ENCODE measurements around the gene ST3GAL6. TPM values are rescaled to one million over a fixed set of nuclear protein-coding genes. Genes with fewer than 3 reads are reported as not detected.

Gene ST3GAL6
- polyA plus RNA-seq, 1 donor from 2014 or later = 3.7 TPM

DNA sequence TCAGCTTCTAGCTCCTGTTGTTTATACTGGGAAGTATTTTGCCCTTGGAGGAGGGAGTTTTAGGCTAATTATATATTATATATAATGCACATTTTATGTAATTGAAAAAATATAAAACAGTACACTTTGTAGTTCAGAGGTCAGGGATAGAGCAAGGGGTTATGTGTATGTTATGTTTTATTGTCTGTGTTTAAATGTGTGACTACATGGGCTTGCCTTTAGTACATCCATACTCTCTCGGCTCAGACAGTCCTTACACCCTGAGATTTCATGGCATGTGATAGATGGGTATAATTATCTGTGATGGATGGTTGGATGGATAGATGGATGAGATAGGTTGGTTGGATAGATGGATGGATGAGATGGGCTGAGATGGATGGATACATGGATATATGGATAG lies 17.4 kb upstream of the ST3GAL6 start:
- Histone ChIP-seq H3F3A (ENCODE audit: insufficient read depth, low read length, poor library complexity, severe bottlenecking) (no peaks in the 10 kb centered on the region), H3K36me3 (ENCODE audit: insufficient read depth, low read length) (no peaks in the 10 kb centered on the region), H3K9ac (ENCODE audit: low read length) (no peak overlapping the region), H3K9me2 (ENCODE audit: insufficient read depth, low read length) (no peaks in the 10 kb centered on the region), H4K20me1 (ENCODE audit: insufficient read depth) (no peaks in the 10 kb centered on the region), H2AFZ (ENCODE audit: low read depth, low read length) (no peak overlapping the region), H3K27me3 (ENCODE audit: insufficient read depth, low read depth, low read length) (no peaks in the 10 kb centered on the region), H3K9me3 (ENCODE audit: low read length) (no peaks in the 10 kb centered on the region), H3K4me2 (ENCODE audit: low read length) (no peak overlapping the region), H3K79me2 (replicated peaks; ENCODE audit: insufficient read depth, low read length) (no peaks in the 10 kb centered on the region), H3K27ac (ENCODE audit: low read length) (no peak overlapping the region), H3K4me3 (ENCODE audit: low read length) (no peak overlapping the region)
- TF ChIP-seq REST (IDR thresholded peaks at IDR 0.05; ENCODE audit: borderline replicate concordance) (no peak), POLR2AphosphoS5 (IDR thresholded peaks at IDR 0.05) (no peak), TAF1 (IDR thresholded peaks at IDR 0.05; ENCODE audit: low read depth) (no peak), RAD21 (conservative IDR thresholded peaks at IDR 0.05) (no peak), SMC3 (conservative IDR thresholded peaks at IDR 0.05; ENCODE audit: poor library complexity) (no peak), MXI1 (conservative IDR thresholded peaks at IDR 0.05; ENCODE audit: poor library complexity, severe bottlenecking) (no peak), EZH2 (IDR thresholded peaks at IDR 0.05; ENCODE audit: borderline replicate concordance, insufficient read depth, low read length, poor library complexity, severe bottlenecking) (no peak), EP300 (conservative IDR thresholded peaks at IDR 0.05; ENCODE audit: poor library complexity, severe bottlenecking) (no peak)
- TF ChIP-seq, protein P1, sequence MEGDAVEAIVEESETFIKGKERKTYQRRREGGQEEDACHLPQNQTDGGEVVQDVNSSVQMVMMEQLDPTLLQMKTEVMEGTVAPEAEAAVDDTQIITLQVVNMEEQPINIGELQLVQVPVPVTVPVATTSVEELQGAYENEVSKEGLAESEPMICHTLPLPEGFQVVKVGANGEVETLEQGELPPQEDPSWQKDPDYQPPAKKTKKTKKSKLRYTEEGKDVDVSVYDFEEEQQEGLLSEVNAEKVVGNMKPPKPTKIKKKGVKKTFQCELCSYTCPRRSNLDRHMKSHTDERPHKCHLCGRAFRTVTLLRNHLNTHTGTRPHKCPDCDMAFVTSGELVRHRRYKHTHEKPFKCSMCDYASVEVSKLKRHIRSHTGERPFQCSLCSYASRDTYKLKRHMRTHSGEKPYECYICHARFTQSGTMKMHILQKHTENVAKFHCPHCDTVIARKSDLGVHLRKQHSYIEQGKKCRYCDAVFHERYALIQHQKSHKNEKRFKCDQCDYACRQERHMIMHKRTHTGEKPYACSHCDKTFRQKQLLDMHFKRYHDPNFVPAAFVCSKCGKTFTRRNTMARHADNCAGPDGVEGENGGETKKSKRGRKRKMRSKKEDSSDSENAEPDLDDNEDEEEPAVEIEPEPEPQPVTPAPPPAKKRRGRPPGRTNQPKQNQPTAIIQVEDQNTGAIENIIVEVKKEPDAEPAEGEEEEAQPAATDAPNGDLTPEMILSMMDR (IDR thresholded peaks at IDR 0.05; ENCODE audit: poor library complexity, severe bottlenecking) = no peak

DNA sequence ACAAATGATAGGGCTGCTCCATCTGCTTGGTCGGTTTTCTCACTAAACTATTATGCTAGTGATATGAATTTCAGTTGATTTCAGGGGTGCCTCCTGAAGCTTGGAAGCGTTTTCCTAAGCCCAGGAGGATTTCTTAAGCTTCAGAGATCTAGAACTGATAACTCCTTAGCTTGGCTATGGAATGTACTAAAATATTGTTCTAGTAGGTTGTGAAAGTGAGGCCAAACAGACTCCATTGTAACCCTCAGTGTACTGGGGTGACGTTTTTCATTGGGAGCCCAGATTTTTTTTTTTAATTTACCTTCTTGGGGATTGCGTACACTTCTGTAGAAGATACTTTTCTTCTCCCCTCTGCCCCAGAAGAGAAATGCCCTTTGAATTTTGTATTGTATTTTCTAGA lies 17.0 kb upstream of the ST3GAL6 start:
- no peaks in the 10 kb centered on the region for H3K79me2 ChIP-seq (replicated peaks; ENCODE audit: insufficient read depth, low read length)
- no peak overlapping the region for H3K4me2 ChIP-seq (ENCODE audit: low read length)
- no peaks in the 10 kb centered on the region for H3K9me2 ChIP-seq (ENCODE audit: insufficient read depth, low read length)
- no peaks in the 10 kb centered on the region for H3K9me3 ChIP-seq (ENCODE audit: low read length)
- no peaks in the 10 kb centered on the region for H3K27me3 ChIP-seq (ENCODE audit: insufficient read depth, low read depth, low read length)
- H3K4me3 ChIP-seq (ENCODE audit: low read length) = no peak overlapping the region
- no peaks in the 10 kb centered on the region for H4K20me1 ChIP-seq (ENCODE audit: insufficient read depth)
- H3F3A ChIP-seq (ENCODE audit: insufficient read depth, low read length, poor library complexity, severe bottlenecking) = no peaks in the 10 kb centered on the region
- no peak overlapping the region for H2AFZ ChIP-seq (ENCODE audit: low read depth, low read length)
- TF ChIP-seq TAF1 (IDR thresholded peaks at IDR 0.05; ENCODE audit: low read depth) (no peak), MXI1 (conservative IDR thresholded peaks at IDR 0.05; ENCODE audit: poor library complexity, severe bottlenecking) (no peak), REST (IDR thresholded peaks at IDR 0.05; ENCODE audit: borderline replicate concordance) (no peak), SMC3 (conservative IDR thresholded peaks at IDR 0.05; ENCODE audit: poor library complexity) (no peak), EP300 (conservative IDR thresholded peaks at IDR 0.05; ENCODE audit: poor library complexity, severe bottlenecking) (no peak), POLR2AphosphoS5 (IDR thresholded peaks at IDR 0.05) (no peak), EZH2 (IDR thresholded peaks at IDR 0.05; ENCODE audit: borderline replicate concordance, insufficient read depth, low read length, poor library complexity, severe bottlenecking) (no peak), RAD21 (conservative IDR thresholded peaks at IDR 0.05) (no peak)
- TF ChIP-seq, protein P1 (IDR thresholded peaks at IDR 0.05; ENCODE audit: poor library complexity, severe bottlenecking) = no peak
- H3K9ac ChIP-seq (ENCODE audit: low read length) = no peak overlapping the region
- H3K27ac ChIP-seq (ENCODE audit: low read length) = no peak overlapping the region
- no peaks in the 10 kb centered on the region for H3K36me3 ChIP-seq (ENCODE audit: insufficient read depth, low read length)
